ENCODE data around the gene BLOC1S4. TPM values are rescaled to one million over a fixed set of nuclear protein-coding genes. Genes with fewer than 3 reads are reported as not detected.

The BLOC1S4 gene
- total RNA-seq, 1 donor from 2014 or later = 21.4 TPM

DNA sequence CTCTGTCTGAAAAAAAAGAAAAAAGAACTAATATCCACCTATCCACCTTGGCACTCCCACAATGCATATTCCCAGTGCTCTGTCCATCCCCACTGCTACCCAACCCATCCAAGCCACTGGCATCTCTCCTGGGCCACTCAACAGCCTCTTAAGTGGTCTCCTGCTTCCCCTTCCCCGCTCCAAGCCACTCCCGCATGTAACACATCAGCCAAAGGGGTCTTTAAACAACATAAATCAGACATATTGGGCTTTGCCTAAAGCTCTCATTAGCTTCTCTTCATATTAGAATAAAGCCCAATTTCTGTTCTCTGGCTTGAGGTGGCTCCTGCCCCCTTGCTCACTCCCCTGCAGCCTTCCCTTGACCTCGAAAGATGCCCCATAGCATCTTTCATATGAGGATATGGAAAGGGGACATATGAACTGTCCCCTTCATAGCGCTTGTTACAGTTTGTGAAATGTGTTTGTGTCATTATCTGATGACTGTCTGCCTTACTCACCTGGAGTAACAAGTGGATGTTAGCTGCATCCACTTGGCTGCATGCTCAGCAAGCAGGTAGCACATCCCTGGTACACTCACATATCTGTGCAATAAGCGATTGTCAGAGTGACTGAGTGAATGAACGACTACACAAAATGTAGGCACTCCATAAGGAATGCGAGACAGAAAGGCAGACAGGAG lies 3.1 kb downstream of the BLOC1S4 start:
- no peak overlapping the region for H3K4me3 ChIP-seq (ENCODE audit: low read depth, low read length)
- no peaks in the 10 kb centered on the region for H3K27me3 ChIP-seq (ENCODE audit: control insufficient read depth, insufficient read depth, low read length)
- TF ChIP-seq, protein P1, sequence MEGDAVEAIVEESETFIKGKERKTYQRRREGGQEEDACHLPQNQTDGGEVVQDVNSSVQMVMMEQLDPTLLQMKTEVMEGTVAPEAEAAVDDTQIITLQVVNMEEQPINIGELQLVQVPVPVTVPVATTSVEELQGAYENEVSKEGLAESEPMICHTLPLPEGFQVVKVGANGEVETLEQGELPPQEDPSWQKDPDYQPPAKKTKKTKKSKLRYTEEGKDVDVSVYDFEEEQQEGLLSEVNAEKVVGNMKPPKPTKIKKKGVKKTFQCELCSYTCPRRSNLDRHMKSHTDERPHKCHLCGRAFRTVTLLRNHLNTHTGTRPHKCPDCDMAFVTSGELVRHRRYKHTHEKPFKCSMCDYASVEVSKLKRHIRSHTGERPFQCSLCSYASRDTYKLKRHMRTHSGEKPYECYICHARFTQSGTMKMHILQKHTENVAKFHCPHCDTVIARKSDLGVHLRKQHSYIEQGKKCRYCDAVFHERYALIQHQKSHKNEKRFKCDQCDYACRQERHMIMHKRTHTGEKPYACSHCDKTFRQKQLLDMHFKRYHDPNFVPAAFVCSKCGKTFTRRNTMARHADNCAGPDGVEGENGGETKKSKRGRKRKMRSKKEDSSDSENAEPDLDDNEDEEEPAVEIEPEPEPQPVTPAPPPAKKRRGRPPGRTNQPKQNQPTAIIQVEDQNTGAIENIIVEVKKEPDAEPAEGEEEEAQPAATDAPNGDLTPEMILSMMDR (IDR thresholded peaks at IDR 0.05; ENCODE audit: insufficient read depth, low read length, poor library complexity, severe bottlenecking) = no peak
- DNase-seq (ENCODE audit: low read depth) = no peak
- no peaks in the 10 kb centered on the region for H3K36me3 ChIP-seq (ENCODE audit: control insufficient read depth, insufficient read depth, low read length)

- H3K4me3 ChIP-seq (ENCODE audit: low read depth, low read length) = no peak overlapping the region
- TF ChIP-seq, protein P1 (IDR thresholded peaks at IDR 0.05; ENCODE audit: insufficient read depth, low read length, poor library complexity, severe bottlenecking) = no peak
- H3K36me3 ChIP-seq (ENCODE audit: control insufficient read depth, insufficient read depth, low read length) = no peaks in the 10 kb centered on the region
- no peaks in the 10 kb centered on the region for H3K27me3 ChIP-seq (ENCODE audit: control insufficient read depth, insufficient read depth, low read length)
- DNase-seq (ENCODE audit: low read depth) = no peak
Measured at GRCh38 chr4:6719611-6720179, 3.7 kb downstream of the BLOC1S4 start.

DNA sequence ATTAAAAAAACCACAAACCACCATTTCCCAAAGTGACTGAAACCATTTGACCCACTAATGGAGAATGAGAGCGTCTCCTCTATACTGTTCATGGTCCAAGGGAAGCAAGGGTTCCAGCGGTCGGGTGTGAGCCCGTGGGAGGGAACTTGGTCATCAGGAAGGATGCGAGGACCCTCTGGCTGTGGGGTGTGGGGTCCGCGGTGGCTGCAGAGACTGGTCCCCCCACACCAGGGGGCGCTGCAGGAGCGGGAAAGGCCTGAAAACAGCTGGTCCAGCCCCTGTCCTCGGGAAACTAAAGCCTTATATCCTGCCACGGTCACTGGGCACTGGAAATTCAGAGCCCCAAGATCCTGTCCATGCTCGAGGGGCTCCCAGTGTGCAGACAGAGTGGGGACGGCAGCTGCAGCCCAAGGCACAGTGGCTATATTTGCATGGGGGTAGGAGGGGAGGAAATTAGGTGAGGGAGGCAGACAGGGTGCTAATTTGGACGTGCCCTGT lies 4.3 kb downstream of the BLOC1S4 start:
- TF ChIP-seq, protein P1 (IDR thresholded peaks at IDR 0.05; ENCODE audit: insufficient read depth, low read length, poor library complexity, severe bottlenecking) = peak; percentile 96
- DNase-seq (ENCODE audit: low read depth) = no peak
- no peaks in the 10 kb centered on the region for H3K36me3 ChIP-seq (ENCODE audit: control insufficient read depth, insufficient read depth, low read length)
- no peaks in the 10 kb centered on the region for H3K27me3 ChIP-seq (ENCODE audit: control insufficient read depth, insufficient read depth, low read length)
- no peak overlapping the region for H3K4me3 ChIP-seq (ENCODE audit: low read depth, low read length)

DNA sequence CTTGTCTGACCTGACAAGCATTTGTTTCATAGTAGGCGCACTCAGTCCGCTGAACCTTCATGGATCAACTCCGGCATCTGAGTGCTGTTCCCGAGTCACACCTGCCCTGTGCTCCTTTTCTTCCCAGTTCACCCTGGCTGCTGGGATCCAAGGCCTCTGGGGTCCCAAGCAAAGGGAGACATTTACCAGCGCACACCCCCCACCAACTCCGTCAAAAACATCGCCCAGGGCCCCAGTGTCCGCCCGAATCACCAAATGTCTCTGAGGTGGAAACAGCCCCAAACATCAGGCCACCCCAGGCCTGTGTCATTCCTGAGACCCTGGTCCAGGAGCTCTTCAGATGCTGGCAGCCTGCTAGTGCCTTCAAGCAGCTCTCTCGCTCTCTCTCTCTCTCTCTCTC lies 5.1 kb downstream of the BLOC1S4 start:
- TF ChIP-seq, protein P1 (IDR thresholded peaks at IDR 0.05; ENCODE audit: insufficient read depth, low read length, poor library complexity, severe bottlenecking) = no peak
- DNase-seq (ENCODE audit: low read depth) = no peak
- no peak overlapping the region for H3K4me3 ChIP-seq (ENCODE audit: low read depth, low read length)
- H3K27me3 ChIP-seq (ENCODE audit: control insufficient read depth, insufficient read depth, low read length) = no peaks in the 10 kb centered on the region
- H3K36me3 ChIP-seq (ENCODE audit: control insufficient read depth, insufficient read depth, low read length) = no peaks in the 10 kb centered on the region

- no peaks in the 10 kb centered on the region for H3K27me3 ChIP-seq (ENCODE audit: control insufficient read depth, insufficient read depth, low read length)
- no peaks in the 10 kb centered on the region for H3K36me3 ChIP-seq (ENCODE audit: control insufficient read depth, insufficient read depth, low read length)
- no peak overlapping the region for H3K4me3 ChIP-seq (ENCODE audit: low read depth, low read length)
- DNase-seq (ENCODE audit: low read depth) = no peak
- TF ChIP-seq, protein P1 (IDR thresholded peaks at IDR 0.05; ENCODE audit: insufficient read depth, low read length, poor library complexity, severe bottlenecking) = no peak
Measured at GRCh38 chr4:6722891-6723290, 6.9 kb downstream of the BLOC1S4 start.

All from kidney epithelial cell (primary cell).